ENCODE data around the gene ACBD4. TPM values are rescaled to one million over a fixed set of nuclear protein-coding genes. Genes with fewer than 3 reads are reported as not detected.

ACBD4 gene
- total RNA-seq, 4 donors from 2014 or later, result 33.8 to 124 (median 76.3) TPM

GRCh38 chr17:45127548-45128300 is 7.8 kb upstream of the ACBD4 start:
- DNase-seq, result peak in 2 of 3 donors; percentile 80 to 84
- H3K4me3 ChIP-seq, result peak overlapping the region in 1 of 4 donors; percentile 11
- peaks cover 8 to 64% (median 12%) of the 10 kb centered on the region in 4 donors for H3K4me1 ChIP-seq
- no peaks in the 10 kb centered on the region for H3K27me3 ChIP-seq
- no peaks in the 10 kb centered on the region for H3K9me3 ChIP-seq
- no peaks in the 10 kb centered on the region for H3K36me3 ChIP-seq
- H3K27ac ChIP-seq, result peak overlapping the region in 3 of 4 donors; percentile 2 to 72 (median 53)
- TF ChIP-seq POLR2A (IDR thresholded peaks at IDR 0.05) (no peak), CTCF (IDR thresholded peaks at IDR 0.05) (no peak)

- no peak for TF ChIP-seq CTCF (IDR thresholded peaks at IDR 0.05)
- TF ChIP-seq POLR2A (IDR thresholded peaks at IDR 0.05), result no peak
- Histone ChIP-seq H3K27ac (peak overlapping the region in 3 of 4 donors; percentile 2 to 72 (median 53)), H3K4me1 (peaks cover 8 to 59% (median 11%) of the 10 kb centered on the region in 4 donors), H3K4me3 (peak overlapping the region in 1 of 4 donors; percentile 11), H3K36me3 (no peaks in the 10 kb centered on the region), H3K9me3 (no peaks in the 10 kb centered on the region), H3K27me3 (no peaks in the 10 kb centered on the region)
- no peak for DNase-seq
Observed at GRCh38 chr17:45128331-45128730, 7.2 kb upstream of the ACBD4 start.

GRCh38 chr17:45128989-45129388 is 6.5 kb upstream of the ACBD4 start:
- H3K36me3 ChIP-seq, result no peaks in the 10 kb centered on the region
- no peak overlapping the region for H3K4me3 ChIP-seq
- H3K9me3 ChIP-seq, result no peaks in the 10 kb centered on the region
- H3K27ac ChIP-seq, result peak overlapping the region in 1 of 4 donors; percentile 67
- TF ChIP-seq CTCF (IDR thresholded peaks at IDR 0.05) (no peak), POLR2A (IDR thresholded peaks at IDR 0.05) (no peak)
- H3K27me3 ChIP-seq, result no peaks in the 10 kb centered on the region
- H3K4me1 ChIP-seq, result peaks cover 7 to 53% (median 9%) of the 10 kb centered on the region in 4 donors
- no peak for DNase-seq

- peaks cover 5 to 48% (median 7%) of the 10 kb centered on the region in 4 donors for H3K4me1 ChIP-seq
Observed at GRCh38 chr17:45129426-45129939, 6.0 kb upstream of the ACBD4 start.

More at GRCh38 chr17:45129426-45129939, 6.0 kb upstream of the ACBD4 start:
- H3K27ac ChIP-seq, result peak overlapping the region in 1 of 4 donors; percentile 67
- H3K27me3 ChIP-seq, result no peaks in the 10 kb centered on the region
- no peak overlapping the region for H3K4me3 ChIP-seq
- no peak for TF ChIP-seq CTCF (IDR thresholded peaks at IDR 0.05)
- no peaks in the 10 kb centered on the region for H3K36me3 ChIP-seq
- no peaks in the 10 kb centered on the region for H3K9me3 ChIP-seq
- no peak for DNase-seq
